HG02610 (cell line): ENCODE results near the gene GATA1.
"Not testable (repeated sequence)": the region's sequence is repeated elsewhere in the genome, so short reads cannot be mapped to it uniquely, and the experiment has no call there.

Experiments
- ATAC-seq: cut with Tn5 transposase; IDR thresholded peaks from one replicate; pipeline ENCODE4 v1.9.1; 2021; ENCODE audit warnings: mild to moderate bottlenecking, moderate library complexity; ENCODE audit not compliant: unreplicated experiment

The GATA1 gene

DNA sequence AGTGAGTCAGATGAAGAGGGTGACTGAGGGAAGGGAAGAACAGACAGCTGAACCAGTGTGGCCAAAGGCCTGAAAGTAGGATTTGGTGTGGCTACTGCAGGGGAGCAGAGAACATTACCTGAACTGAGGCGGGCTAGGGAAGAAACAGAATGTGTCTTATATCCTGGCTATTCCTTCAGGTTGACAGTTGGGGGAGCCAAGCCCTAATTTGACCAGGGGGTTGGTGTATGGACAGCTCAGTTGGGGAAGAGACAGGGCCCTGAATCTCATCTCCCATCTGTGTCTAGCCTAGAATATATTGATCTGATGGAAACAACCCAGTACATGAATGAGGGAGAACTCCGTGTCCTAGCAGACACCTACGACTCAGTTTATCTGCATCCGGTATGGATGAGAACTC, 19.7 kb downstream of the GATA1 start:
- ATAC-seq, result no peak

DNA sequence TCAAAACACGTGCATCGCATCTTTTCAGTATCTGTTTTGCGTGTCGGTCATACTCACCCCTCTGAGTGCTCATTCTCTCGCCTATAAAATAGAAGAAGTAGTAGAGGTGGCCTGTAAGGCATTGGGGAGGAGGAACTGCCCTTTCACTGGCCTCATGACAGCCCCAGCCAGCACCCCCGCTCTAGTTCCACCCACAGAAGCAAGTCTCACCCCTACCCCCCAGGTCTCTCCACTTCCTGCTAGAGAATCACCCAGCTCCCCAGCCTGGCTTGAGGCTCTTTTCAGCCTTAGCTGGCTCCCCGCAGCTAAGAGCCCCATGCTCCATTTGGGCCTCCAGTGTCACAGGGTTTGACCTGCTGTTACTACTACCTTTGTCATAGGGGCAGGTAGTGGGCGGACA, 27.3 kb downstream of the GATA1 start:
- ATAC-seq, result no peak

- no peak for ATAC-seq
Observed at GRCh38 chrX:48814722-48815121, 28.3 kb downstream of the GATA1 start.

GRCh38 chrX:48815266-48815665, 28.9 kb downstream of the GATA1 start:
- ATAC-seq, result no peak

GRCh38 chrX:48816014-48816810, 29.8 kb downstream of the GATA1 start:
- ATAC-seq, result no peak

DNA sequence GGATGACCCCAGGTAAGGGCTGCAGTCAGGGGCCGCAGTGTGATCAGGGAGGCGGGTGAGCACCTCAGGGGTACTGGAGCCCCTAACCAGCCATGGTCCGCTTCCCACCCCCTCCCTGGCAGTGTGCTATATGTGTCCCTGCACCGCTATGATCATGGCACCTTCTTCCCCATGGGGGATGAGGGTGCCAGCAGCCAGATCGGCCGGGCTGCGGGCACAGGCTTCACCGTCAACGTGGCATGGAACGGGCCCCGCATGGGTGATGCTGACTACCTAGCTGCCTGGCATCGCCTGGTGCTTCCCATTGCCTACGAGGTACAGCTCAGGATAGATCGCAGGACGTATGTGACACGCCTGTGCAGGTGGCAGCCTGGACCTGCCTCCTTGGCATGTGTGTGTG, 31.7 kb downstream of the GATA1 start:
- ATAC-seq, result no peak

GRCh38 chrX:48818866-48819265, 32.5 kb downstream of the GATA1 start:
- no peak for ATAC-seq

DNA sequence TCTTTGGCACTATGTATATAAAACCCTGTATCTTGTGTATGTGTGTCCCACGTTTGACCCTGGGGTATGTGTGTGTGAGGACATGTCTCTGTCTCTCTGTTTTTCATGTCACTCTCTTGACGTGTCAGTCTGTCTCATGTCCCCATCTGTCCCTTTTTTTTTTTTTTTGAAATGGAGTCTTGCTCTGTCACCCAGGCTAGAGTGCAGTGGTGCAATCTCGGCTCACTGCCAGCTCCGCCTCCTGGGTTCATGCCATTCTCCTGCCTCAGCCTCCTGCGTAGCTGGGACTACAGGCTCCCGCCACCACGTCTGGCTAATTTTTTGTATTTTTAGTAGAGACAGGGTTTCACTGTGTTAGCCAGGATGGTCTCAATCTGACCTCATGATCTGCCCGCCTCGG, 33.0 kb downstream of the GATA1 start:
- ATAC-seq, result not testable (repeated sequence)

DNA sequence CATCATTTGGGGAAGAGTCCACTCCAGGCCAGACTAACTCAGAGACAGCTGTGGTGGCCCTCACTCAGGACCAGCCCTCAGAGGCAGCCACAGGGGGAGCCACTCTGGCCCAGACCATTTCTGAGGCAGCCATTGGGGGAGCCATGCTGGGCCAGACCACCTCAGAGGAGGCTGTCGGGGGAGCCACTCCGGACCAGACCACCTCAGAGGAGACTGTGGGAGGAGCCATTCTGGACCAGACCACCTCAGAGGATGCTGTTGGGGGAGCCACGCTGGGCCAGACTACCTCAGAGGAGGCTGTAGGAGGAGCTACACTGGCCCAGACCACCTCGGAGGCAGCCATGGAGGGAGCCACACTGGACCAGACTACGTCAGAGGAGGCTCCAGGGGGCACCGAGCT, 36.7 kb downstream of the GATA1 start:
- no peak for ATAC-seq

GRCh38 chrX:48824066-48824465, 37.7 kb downstream of the GATA1 start:
- ATAC-seq, result no peak

DNA sequence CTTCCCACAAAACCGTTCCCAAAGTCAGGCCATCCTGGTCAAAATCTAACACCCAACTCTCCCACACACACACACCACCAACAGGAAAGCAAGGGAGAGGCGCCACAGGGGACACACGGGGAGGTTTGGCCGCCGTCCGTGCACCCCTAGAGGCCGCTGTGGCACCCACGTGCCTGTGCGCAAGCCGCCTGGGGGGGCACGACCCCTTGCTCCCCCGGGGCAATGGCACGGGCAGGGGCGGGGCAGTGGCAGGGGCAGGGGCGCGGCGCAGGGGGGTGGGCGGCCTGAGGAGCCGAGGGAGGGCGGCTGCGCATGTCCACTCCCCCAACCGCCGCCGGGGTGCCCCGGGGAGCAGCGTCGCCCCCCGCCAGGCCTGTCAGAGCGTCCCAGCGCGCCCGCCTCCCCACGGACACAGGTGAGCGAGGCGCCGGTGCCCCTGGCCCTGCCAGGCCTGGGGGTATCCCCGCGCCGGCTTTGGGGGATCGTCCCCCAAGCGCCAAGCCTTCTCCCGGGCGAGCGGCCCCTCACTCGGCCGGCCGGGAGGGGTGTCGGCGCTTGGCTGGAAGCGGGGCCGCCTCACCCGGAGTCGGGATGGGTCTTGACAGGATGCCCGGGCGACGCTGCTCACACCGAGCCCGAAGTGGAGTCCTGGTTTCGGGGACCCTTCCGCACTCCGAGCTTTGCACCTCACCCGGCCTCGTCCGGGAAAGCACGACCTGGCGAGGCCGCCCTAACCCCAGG, 39.9 kb downstream of the GATA1 start, which contains the start of gene ERAS:
Gene ERAS, plus strand, starts transcription at position 379 of the 741 bp plus-strand sequence. CDS start 2,611 bp downstream, outside the sequence.
- ATAC-seq, result no peak

GRCh38 chrX:48826876-48827653, 40.7 kb downstream of the GATA1 start:
- no peak for ATAC-seq

DNA sequence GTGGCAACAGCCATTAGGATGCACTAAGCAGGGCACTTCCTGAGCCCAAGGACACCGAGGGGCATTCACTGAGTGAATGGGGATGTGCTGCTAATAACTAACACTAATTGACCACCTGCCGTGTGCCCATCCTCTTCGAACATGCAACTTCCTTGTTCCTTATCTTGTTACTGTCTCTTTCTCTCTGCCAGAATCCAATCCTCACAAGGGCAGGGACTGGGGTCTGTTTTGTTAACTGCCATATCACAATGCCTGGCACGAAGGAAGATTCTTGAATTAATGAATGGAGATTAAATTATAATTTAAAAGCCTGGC, 41.2 kb downstream of the GATA1 start:
- ATAC-seq, result no peak

GRCh38 chrX:48829016-48829735, 42.8 kb downstream of the GATA1 start:
- no peak for ATAC-seq

GRCh38 chrX:48831136-48831908, 44.9 kb downstream of the GATA1 start:
- ATAC-seq, result no peak

GRCh38 chrX:48831909-48832291, 45.5 kb downstream of the GATA1 start:
- ATAC-seq, result no peak

GRCh38 chrX:48833542-48834138, 47.2 kb downstream of the GATA1 start:
- no peak for ATAC-seq

- ATAC-seq, result no peak
Observed at GRCh38 chrX:48834383-48834709, 48.0 kb downstream of the GATA1 start.

- ATAC-seq, result no peak
Observed at GRCh38 chrX:48835524-48836329, 49.3 kb downstream of the GATA1 start, which contains the start of gene PCSK1N. Gene PCSK1N (minus strand): TSS chrX:48835610. CDS start chrX:48835532, 78 bp downstream.
